Endothelial cell of umbilical vein (primary cell): Measurements from ENCODE around the gene FAM120A. TPM values are rescaled to one million over a fixed set of nuclear protein-coding genes. Genes with fewer than 3 reads are reported as not detected.

Experiments used
- BruUV-seq: library from RNA; stranded (reverse); fragments of 400-500 nt; replicated peaks from 2 replicates; lab custom pipeline; 2021; lab: Mats Ljungman, UMichigan
- CTCF ChIA-PET: fragments of 300-600, 350-600 bp; sonication (Branson Sonifier 250); formaldehyde crosslinking; loops from one replicate; lab custom pipeline; 2021; ENCODE audit warnings: antibody characterized with exemption, inconsistent platforms; lab: Charles Lee
- POLR2A ChIA-PET: fragments of 300-600, 350-600 bp; sonication (Branson Sonifier 250); formaldehyde crosslinking; loops from one replicate; lab custom pipeline; 2021; ENCODE audit warnings: antibody characterized with exemption, inconsistent platforms; lab: Charles Lee
- DNase-seq: peaks from one replicate; pipeline ENCODE4 v3.0.0-alpha.2; 2011; ENCODE audit warnings: low read depth, low spot score
- FAIRE-seq: peaks from 2 replicates; lab custom pipeline; 2011; peaks lifted over from hg19 to GRCh38; lab: Jason Lieb, UNC
- H2AFZ ChIP-seq: 2 replicates; pipeline ENCODE4 v1.6.0; 2012; ENCODE audit warnings: low read depth, low read length, control low read depth, inconsistent platforms
- H3K27ac ChIP-seq: 2 replicates; pipeline ENCODE4 v1.5.1; 2011; ENCODE audit warnings: low read depth, mild to moderate bottlenecking, control low read depth, low read length, moderate library complexity; ENCODE audit not compliant: insufficient read depth
- H3K27me3 ChIP-seq, 2 experiments: 2 replicates each; pipeline versions ENCODE4 v1.6.0 to v1.6.1; 2011; ENCODE audit warnings: low read length in 2 of 2, mixed read lengths in 1 of 2; ENCODE audit not compliant: control insufficient read depth in 2 of 2, insufficient read depth in 2 of 2
- H3K36me3 ChIP-seq, 2 experiments: 2 replicates in 1 of 2; 3 replicates in 1 of 2; pipeline ENCODE4 v1.5.1; 2011; ENCODE audit warnings: low read length in 2 of 2, mild to moderate bottlenecking in 1 of 2, moderate library complexity in 1 of 2; ENCODE audit not compliant: control insufficient read depth in 2 of 2, insufficient read depth in 2 of 2; ENCODE audit errors: extremely low read depth in 1 of 2
- H3K4me1 ChIP-seq: 3 replicates; pipeline ENCODE4 v1.5.1; 2011; ENCODE audit warnings: mild to moderate bottlenecking, low read length; ENCODE audit not compliant: control insufficient read depth, insufficient read depth; ENCODE audit errors: extremely low read depth
- H3K4me2 ChIP-seq: 2 replicates; pipeline ENCODE4 v1.6.1; 2011; ENCODE audit warnings: low read length, control low read depth, mixed read lengths; ENCODE audit not compliant: insufficient read depth
- H3K4me3 ChIP-seq, 3 experiments: fragments of 200-600 bp in 1 of 3; sonication (generic), shearing (Covaris generic) in 1 of 3; replicated peaks in 1 of 3; 2 replicates each; pipeline ENCODE4 v1.5.1; 2011 to 2016; ENCODE audit warnings: control low read depth in 3 of 3, low read length in 3 of 3, mild to moderate bottlenecking in 2 of 3, inconsistent platforms in 1 of 3, low read depth in 1 of 3, moderate library complexity in 1 of 3; ENCODE audit not compliant: insufficient read depth in 1 of 3
- H3K79me2 ChIP-seq: 2 replicates; pipeline ENCODE4 v1.6.0; 2012; ENCODE audit warnings: low read length, inconsistent platforms; ENCODE audit not compliant: control insufficient read depth, insufficient read depth
- H3K9ac ChIP-seq: replicated peaks from 2 replicates; pipeline ENCODE3; 2011; ENCODE audit warnings: low read length, control low read depth; ENCODE audit not compliant: insufficient read depth; ENCODE audit errors: extremely low read depth
- H3K9me1 ChIP-seq: replicated peaks from 3 replicates; pipeline ENCODE4 v1.6.0; 2011; ENCODE audit warnings: mild to moderate bottlenecking, low read length; ENCODE audit not compliant: control insufficient read depth, insufficient read depth; ENCODE audit errors: extremely low read depth
- H3K9me3 ChIP-seq: replicated peaks from 2 replicates; pipeline ENCODE4 v1.5.1; 2012; ENCODE audit warnings: low read length, inconsistent platforms; ENCODE audit not compliant: control insufficient read depth, insufficient read depth
- H4K20me1 ChIP-seq: replicated peaks from 2 replicates; pipeline ENCODE3; 2011; ENCODE audit warnings: mild to moderate bottlenecking, low read length; ENCODE audit not compliant: control insufficient read depth, insufficient read depth; ENCODE audit errors: extremely low read depth
- EZH2 ChIP-seq: IDR thresholded peaks from 2 replicates; pipeline ENCODE4 v1.6.1; 2012; ENCODE audit warnings: borderline replicate concordance, low read depth, mild to moderate bottlenecking, moderate library complexity, low read length, inconsistent platforms; ENCODE audit not compliant: severe bottlenecking
- FOS ChIP-seq: IDR thresholded peaks from 2 replicates; pipeline ENCODE4 v1.6.1; 2011; ENCODE audit warnings: mild to moderate bottlenecking, low read length, moderate library complexity, borderline replicate concordance; ENCODE audit not compliant: insufficient read depth
- GATA2 ChIP-seq: IDR thresholded peaks from 2 replicates; pipeline ENCODE4 v1.7.0; 2011; ENCODE audit warnings: low read depth, mild to moderate bottlenecking, moderate library complexity, mixed read lengths, low read length; ENCODE audit not compliant: insufficient read length, insufficient read depth
- JUN ChIP-seq: IDR thresholded peaks from 2 replicates; pipeline ENCODE4 v1.6.1; 2011; ENCODE audit warnings: borderline replicate concordance, low read depth; ENCODE audit not compliant: insufficient read length, insufficient read depth
- MYC ChIP-seq: IDR thresholded peaks from one replicate; pipeline ENCODE4 v1.6.1; 2011; ENCODE audit warnings: mild to moderate bottlenecking, low read depth, low read length
- POLR2A ChIP-seq: IDR thresholded peaks from 2 replicates; pipeline ENCODE4 v1.6.1; 2012; ENCODE audit warnings: low read depth, mild to moderate bottlenecking, control low read depth, low read length
- POLR2AphosphoS5 ChIP-seq: IDR thresholded peaks from 2 replicates; pipeline ENCODE4 v1.6.1; 2012; ENCODE audit warnings: low read depth, mild to moderate bottlenecking, control low read depth, low read length, moderate library complexity; ENCODE audit not compliant: insufficient read depth
- dilution Hi-C: fragments of 300-500 bp; cut with MboI; formaldehyde crosslinking; loops from one replicate; pipeline ENCODE4 v1.15.0; 2019; ENCODE audit warnings: low sequenced_read_pairs; ENCODE audit not compliant: extremely low pct_ligation_motif_present
- intact Hi-C: fragments of 100-400 bp; cut with micrococcal nuclease; formaldehyde crosslinking; loops from one replicate; pipeline ENCODE4 v1.10.0; 2022
- polyA plus RNA-seq, 4 experiments: library from polyadenylated mRNA; depleted of rRNA in 3 of 4; stranded (reverse) in 3 of 4; unstranded in 1 of 4; fragments of >200 nt; gene quantifications; 2 replicates each; pipeline versions ENCODE4 v1.2.1 to v1.2.3, GENCODE V29; 2011 to 2012; ENCODE audit warnings: missing spikeins in 1 of 4
- total RNA-seq: library from RNA; stranded (reverse); gene quantifications from 2 replicates; pipeline ENCODE4 v1.2.3, GENCODE V29; 2021
- TF ChIP-seq, protein P1 (sequence below): IDR thresholded peaks from 2 replicates; pipeline ENCODE4 v1.6.1; 2011; ENCODE audit not compliant: insufficient read depth, insufficient read length
- TF ChIP-seq, protein P2 (sequence below), 2 donors: IDR thresholded peaks; 1 replicate in 1 of 2; 2 replicates in 1 of 2; pipeline ENCODE4 v1.5.1; 2011; ENCODE audit warnings: low read length in 2 of 2, mild to moderate bottlenecking in 2 of 2, moderate library complexity in 2 of 2, control low read depth in 1 of 2, inconsistent platforms in 1 of 2, low read depth in 1 of 2; ENCODE audit not compliant: insufficient read depth in 1 of 2; ENCODE audit errors: extremely low read depth in 1 of 2

FAM120A gene
- total and polyA plus RNA-seq, 2 donors (not counting 3 experiments of a cell fraction or from before 2014, with no cell fraction given) = 66.8 to 126 TPM

DNA sequence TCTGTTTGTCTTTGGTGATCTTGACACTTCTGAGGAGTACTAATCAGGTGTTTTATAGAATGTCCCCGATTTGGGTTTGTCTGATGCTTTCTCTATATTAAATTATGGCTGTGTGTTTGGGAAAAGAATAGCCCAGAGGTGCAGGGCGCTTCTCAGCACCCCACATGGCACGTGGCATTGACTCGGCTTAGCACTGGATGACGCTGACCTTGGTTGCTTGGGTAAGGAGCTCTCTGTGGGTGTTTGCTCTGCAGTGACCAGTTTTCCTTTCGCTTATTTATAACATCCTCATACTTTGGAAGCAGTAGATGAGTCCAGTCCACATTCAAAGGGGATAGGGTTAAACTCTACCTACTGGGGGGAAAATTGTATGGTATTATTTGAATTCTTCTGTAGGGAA, 14.4 kb downstream of the FAM120A start:
- Histone ChIP-seq H3K9me3 (no peaks in the 10 kb centered on the region), H3K79me2 (peaks cover 99% of the 10 kb centered on the region), H3K4me1 (peaks cover 35% of the 10 kb centered on the region), H3K9ac (no peak overlapping the region), H3K9me1 (no peaks in the 10 kb centered on the region), H3K36me3 (no peaks in the 10 kb centered on the region), H3K27ac (no peak overlapping the region), H4K20me1 (peaks cover 13% of the 10 kb centered on the region), H3K4me2 (no peak overlapping the region), H3K27me3 (no peaks in the 10 kb centered on the region), H2AFZ (no peak overlapping the region), H3K4me3 (no peak overlapping the region)
- ChIA-PET POLR2A (no interaction called here), CTCF (interaction anchor here (1.1 to 3.5 kb wide), 5 partner anchors 9 to 100 kb away, joined by 3 to 18 read pairs (median 8); partner anchors contain the start of gene FAM120AOS)
- no TSS peak for BruUV-seq
- FAIRE-seq (no peak), DNase-seq (no peak)
- intact Hi-C loops (no loop called here), dilution Hi-C loops (no loop called here)
- TF ChIP-seq MYC (no peak), FOS (no peak), POLR2AphosphoS5 (no peak), GATA2 (no peak), EZH2 (no peak), JUN (no peak), POLR2A (no peak)
- TF ChIP-seq, protein P1, sequence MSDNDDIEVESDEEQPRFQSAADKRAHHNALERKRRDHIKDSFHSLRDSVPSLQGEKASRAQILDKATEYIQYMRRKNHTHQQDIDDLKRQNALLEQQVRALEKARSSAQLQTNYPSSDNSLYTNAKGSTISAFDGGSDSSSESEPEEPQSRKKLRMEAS = no peak
- TF ChIP-seq, protein P2, sequence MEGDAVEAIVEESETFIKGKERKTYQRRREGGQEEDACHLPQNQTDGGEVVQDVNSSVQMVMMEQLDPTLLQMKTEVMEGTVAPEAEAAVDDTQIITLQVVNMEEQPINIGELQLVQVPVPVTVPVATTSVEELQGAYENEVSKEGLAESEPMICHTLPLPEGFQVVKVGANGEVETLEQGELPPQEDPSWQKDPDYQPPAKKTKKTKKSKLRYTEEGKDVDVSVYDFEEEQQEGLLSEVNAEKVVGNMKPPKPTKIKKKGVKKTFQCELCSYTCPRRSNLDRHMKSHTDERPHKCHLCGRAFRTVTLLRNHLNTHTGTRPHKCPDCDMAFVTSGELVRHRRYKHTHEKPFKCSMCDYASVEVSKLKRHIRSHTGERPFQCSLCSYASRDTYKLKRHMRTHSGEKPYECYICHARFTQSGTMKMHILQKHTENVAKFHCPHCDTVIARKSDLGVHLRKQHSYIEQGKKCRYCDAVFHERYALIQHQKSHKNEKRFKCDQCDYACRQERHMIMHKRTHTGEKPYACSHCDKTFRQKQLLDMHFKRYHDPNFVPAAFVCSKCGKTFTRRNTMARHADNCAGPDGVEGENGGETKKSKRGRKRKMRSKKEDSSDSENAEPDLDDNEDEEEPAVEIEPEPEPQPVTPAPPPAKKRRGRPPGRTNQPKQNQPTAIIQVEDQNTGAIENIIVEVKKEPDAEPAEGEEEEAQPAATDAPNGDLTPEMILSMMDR (IDR thresholded peaks at IDR 0.05; ENCODE audit: extremely low read depth in 1 of 2, insufficient read depth in 1 of 2, low read depth in 1 of 2, low read length in 2 of 2) = no peak
